CD14-positive monocyte (primary cell): ENCODE measurements around the gene RALGAPA2. TPM values are rescaled to one million over a fixed set of nuclear protein-coding genes. Genes with fewer than 3 reads are reported as not detected.

Source experiments
- DNase-seq, 3 donors: peaks; one replicate each; pipeline ENCODE4 v3.0.0-alpha.2; 2011 to 2022
- H2AFZ ChIP-seq: 2 replicates; pipeline ENCODE4 v1.6.0; 2012; ENCODE audit warnings: mild to moderate bottlenecking, low read depth, low read length, inconsistent platforms; ENCODE audit not compliant: insufficient read depth, poor library complexity, severe bottlenecking
- H3K27ac ChIP-seq, 2 donors: 1 replicate in 1 of 2; 2 replicates in 1 of 2; pipeline ENCODE4 v1.5.1; 2012 to 2013; ENCODE audit warnings: low read length in 2 of 2, control low read depth in 1 of 2, inconsistent platforms in 1 of 2, low read depth in 1 of 2, mild to moderate bottlenecking in 1 of 2
- H3K27me3 ChIP-seq, 2 donors: one replicate each; pipeline versions ENCODE4 v1.6.0 to v1.6.1; 2011 to 2013; ENCODE audit warnings: low read length in 2 of 2; ENCODE audit not compliant: control insufficient read depth in 2 of 2, insufficient read depth in 2 of 2
- H3K36me3 ChIP-seq, 2 donors: replicated peaks in 1 of 2; 1 replicate in 1 of 2; 2 replicates in 1 of 2; pipeline versions ENCODE4 v1.5.1 to v1.6.1; 2012 to 2013; ENCODE audit warnings: low read length in 2 of 2, control low read depth in 1 of 2, inconsistent platforms in 1 of 2, mild to moderate bottlenecking in 1 of 2; ENCODE audit not compliant: insufficient read depth in 2 of 2, control insufficient read depth in 1 of 2
- H3K4me1 ChIP-seq, 2 donors: 1 replicate in 1 of 2; 2 replicates in 1 of 2; pipeline versions ENCODE4 v1.5.1 to v1.6.1; 2012 to 2013; ENCODE audit warnings: low read length in 2 of 2, control low read depth in 1 of 2, inconsistent platforms in 1 of 2, mild to moderate bottlenecking in 1 of 2, moderate library complexity in 1 of 2; ENCODE audit not compliant: insufficient read depth in 2 of 2, control insufficient read depth in 1 of 2
- H3K4me2 ChIP-seq: replicated peaks from 2 replicates; pipeline ENCODE3; 2012; ENCODE audit warnings: low read length, moderate library complexity, mild to moderate bottlenecking; ENCODE audit not compliant: poor library complexity, severe bottlenecking; ENCODE audit errors: extremely low read depth
- H3K4me3 ChIP-seq, 3 experiments: fragments of 200-600 bp in 1 of 3; sonication (generic) in 1 of 3; replicated peaks in 1 of 3; 1 replicate in 2 of 3; 2 replicates in 1 of 3; pipeline ENCODE4 v1.5.1; 2011 to 2013; ENCODE audit warnings: low read length in 3 of 3, mild to moderate bottlenecking in 3 of 3, control low read depth in 2 of 3, low read depth in 2 of 3, inconsistent platforms in 1 of 3, moderate library complexity in 1 of 3
- H3K79me2 ChIP-seq: 2 replicates; pipeline ENCODE4 v1.6.0; 2012; ENCODE audit warnings: mild to moderate bottlenecking, control low read depth, inconsistent platforms, low read length, moderate library complexity; ENCODE audit not compliant: insufficient read depth
- H3K9ac ChIP-seq: 2 replicates; pipeline ENCODE4 v1.6.0; 2017; ENCODE audit warnings: low read length, mild to moderate bottlenecking; ENCODE audit not compliant: insufficient read depth, poor library complexity, severe bottlenecking
- H3K9me3 ChIP-seq, 2 donors: replicated peaks in 1 of 2; 1 replicate in 1 of 2; 2 replicates in 1 of 2; pipeline versions ENCODE4 v1.5.1 to v1.6.1; 2012 to 2013; ENCODE audit warnings: low read length in 2 of 2, control low read depth in 1 of 2; ENCODE audit not compliant: control insufficient read depth in 1 of 2, insufficient read depth in 1 of 2
- H4K20me1 ChIP-seq: 2 replicates; pipeline ENCODE4 v1.6.0; 2012; ENCODE audit warnings: mild to moderate bottlenecking, low read length, control low read depth, moderate library complexity; ENCODE audit not compliant: insufficient read depth
- H3K27ac Mint-ChIP-seq, 7 donors: one replicate each; pipeline ENCODE4 v1.8.0; 2020; ENCODE audit warnings: mild to moderate bottlenecking in 7 of 7, mixed read lengths in 7 of 7, moderate library complexity in 6 of 7, inconsistent platforms in 2 of 7
- H3K27me3 Mint-ChIP-seq, 3 donors: one replicate each; pipeline ENCODE4 v1.8.0; 2021 to 2022; ENCODE audit warnings: low read depth in 3 of 3, mild to moderate bottlenecking in 3 of 3, mixed read lengths in 3 of 3, moderate library complexity in 3 of 3, inconsistent platforms in 1 of 3
- H3K36me3 Mint-ChIP-seq, 2 donors: one replicate each; pipeline ENCODE4 v1.8.0; 2020; ENCODE audit warnings: mixed read lengths in 2 of 2, inconsistent platforms in 1 of 2, mild to moderate bottlenecking in 1 of 2
- H3K4me1 Mint-ChIP-seq: one replicate; pipeline ENCODE4 v1.8.0; 2020; ENCODE audit warnings: mild to moderate bottlenecking, mixed read lengths
- H3K4me3 Mint-ChIP-seq, 2 donors: one replicate each; pipeline ENCODE4 v1.8.0; 2020; ENCODE audit warnings: mild to moderate bottlenecking in 2 of 2, mixed read lengths in 2 of 2, moderate library complexity in 1 of 2
- H3K9me3 Mint-ChIP-seq, 7 donors: one replicate each; pipeline ENCODE4 v1.8.0; 2020 to 2022; ENCODE audit warnings: mixed read lengths in 7 of 7, mild to moderate bottlenecking in 6 of 7, moderate library complexity in 6 of 7, inconsistent platforms in 2 of 7
- WGBS: methylation state at CpG from one replicate; pipeline ENCODE4 v1.1.5; 2013; ENCODE audit warnings: missing lambda C conversion rate; ENCODE audit not compliant: insufficient coverage; 5-methylcytosine and 5-hydroxymethylcytosine counted together
- intact Hi-C, 2 donors: fragments of 100-400 bp; cut with micrococcal nuclease; formaldehyde crosslinking; loops; one replicate each; pipeline versions ENCODE4 v1.15.0 to v1.15.1; 2023
- polyA plus RNA-seq, 3 donors: library from polyadenylated mRNA; depleted of rRNA in 1 of 3; unstranded in 2 of 3; stranded (reverse) in 1 of 3; fragments of 300-500 nt in 2 of 3; fragments of >200 nt in 1 of 3; fragmentation: Illumina TruSeq in 2 of 3; gene quantifications; 1 replicate in 2 of 3; 2 replicates in 1 of 3; pipeline ENCODE4 v1.2.3, GENCODE V29; 2012 to 2021
- TF ChIP-seq, protein P1 (sequence below): fragments of 200-600 bp; IDR thresholded peaks from one replicate; pipeline ENCODE4 v1.8.0; 2022; ENCODE audit warnings: antibody characterized with exemption, mild to moderate bottlenecking

The RALGAPA2 gene
- polyA plus RNA-seq, 3 donors, result 6.2 to 13.0 (median 8.9) TPM

DNA sequence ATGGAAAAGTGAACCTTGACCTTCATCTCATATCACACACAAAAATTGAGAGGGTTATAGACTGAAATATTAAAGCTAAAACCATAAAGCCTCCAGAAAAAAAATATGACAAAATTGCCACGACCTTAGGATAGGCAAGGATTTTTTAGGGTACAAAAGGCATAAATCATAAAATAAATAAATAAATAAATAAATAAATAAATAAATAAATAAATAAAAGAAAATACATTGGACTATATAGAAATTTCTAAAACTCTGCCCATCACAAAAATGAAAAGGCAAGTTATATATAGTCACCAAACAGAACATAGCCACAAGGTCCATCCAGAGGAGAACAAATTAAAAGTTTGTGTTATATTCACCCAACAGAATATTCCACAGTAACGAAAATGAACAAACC is 235.9 kb downstream of the RALGAPA2 start:
- peaks cover 4% of the 10 kb centered on the region for H3K4me1 Mint-ChIP-seq
- no peak overlapping the region for H3K27ac ChIP-seq
- no peak for DNase-seq
- TF ChIP-seq, protein P1, sequence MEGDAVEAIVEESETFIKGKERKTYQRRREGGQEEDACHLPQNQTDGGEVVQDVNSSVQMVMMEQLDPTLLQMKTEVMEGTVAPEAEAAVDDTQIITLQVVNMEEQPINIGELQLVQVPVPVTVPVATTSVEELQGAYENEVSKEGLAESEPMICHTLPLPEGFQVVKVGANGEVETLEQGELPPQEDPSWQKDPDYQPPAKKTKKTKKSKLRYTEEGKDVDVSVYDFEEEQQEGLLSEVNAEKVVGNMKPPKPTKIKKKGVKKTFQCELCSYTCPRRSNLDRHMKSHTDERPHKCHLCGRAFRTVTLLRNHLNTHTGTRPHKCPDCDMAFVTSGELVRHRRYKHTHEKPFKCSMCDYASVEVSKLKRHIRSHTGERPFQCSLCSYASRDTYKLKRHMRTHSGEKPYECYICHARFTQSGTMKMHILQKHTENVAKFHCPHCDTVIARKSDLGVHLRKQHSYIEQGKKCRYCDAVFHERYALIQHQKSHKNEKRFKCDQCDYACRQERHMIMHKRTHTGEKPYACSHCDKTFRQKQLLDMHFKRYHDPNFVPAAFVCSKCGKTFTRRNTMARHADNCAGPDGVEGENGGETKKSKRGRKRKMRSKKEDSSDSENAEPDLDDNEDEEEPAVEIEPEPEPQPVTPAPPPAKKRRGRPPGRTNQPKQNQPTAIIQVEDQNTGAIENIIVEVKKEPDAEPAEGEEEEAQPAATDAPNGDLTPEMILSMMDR, result no peak
- peaks cover 0 to 2% (median 0%) of the 10 kb centered on the region in 3 donors for H3K27me3 Mint-ChIP-seq
- no peak overlapping the region for H3K4me3 ChIP-seq
- H3K4me1 ChIP-seq, result no peaks in the 10 kb centered on the region
- H3K79me2 ChIP-seq, result no peaks in the 10 kb centered on the region
- no peak overlapping the region for H2AFZ ChIP-seq
- H3K4me3 Mint-ChIP-seq, result no peak overlapping the region
- H3K9me3 Mint-ChIP-seq, result no peaks in the 10 kb centered on the region
- no peaks in the 10 kb centered on the region for H3K9me3 ChIP-seq
- H3K27ac Mint-ChIP-seq, result no peak overlapping the region
- H3K4me2 ChIP-seq, result no peak overlapping the region
- no peaks in the 10 kb centered on the region for H4K20me1 ChIP-seq
- no peak overlapping the region for H3K9ac ChIP-seq
- no peaks in the 10 kb centered on the region for H3K27me3 ChIP-seq
- H3K36me3 Mint-ChIP-seq, result peaks cover 46 to 76% of the 10 kb centered on the region in 2 donors
- WGBS, result no CpG with 5 or more reads among the region's 2 CpGs
- H3K36me3 ChIP-seq, result peaks cover 20 to 51% of the 10 kb centered on the region in 2 donors
- intact Hi-C loops, result no loop called here

DNA sequence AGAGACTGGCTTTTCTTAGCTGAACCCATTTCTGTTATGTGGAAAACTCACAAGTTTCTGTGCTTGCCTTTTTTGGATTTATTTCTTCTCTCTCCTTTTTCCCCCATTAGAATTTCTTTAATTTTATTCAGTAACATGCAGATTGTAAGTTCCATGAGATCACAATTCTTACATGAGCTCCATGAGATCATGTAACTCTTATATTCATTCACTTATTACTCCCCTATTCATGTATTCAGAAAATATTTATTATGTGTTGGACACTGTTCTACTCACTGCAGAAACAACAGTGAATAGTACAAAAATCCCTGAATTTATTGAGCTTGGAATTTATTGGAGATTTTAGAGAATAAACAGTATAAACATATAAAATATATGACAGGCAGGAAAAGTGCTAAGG is 238.8 kb downstream of the RALGAPA2 start:
- no peak overlapping the region for H3K4me3 Mint-ChIP-seq
- H3K27ac Mint-ChIP-seq, result no peak overlapping the region
- H3K27me3 Mint-ChIP-seq, result peaks cover 0 to 2% (median 0%) of the 10 kb centered on the region in 3 donors
- no peak overlapping the region for H3K4me3 ChIP-seq
- H3K4me2 ChIP-seq, result no peak overlapping the region
- no peaks in the 10 kb centered on the region for H3K79me2 ChIP-seq
- no peaks in the 10 kb centered on the region for H4K20me1 ChIP-seq
- no peaks in the 10 kb centered on the region for H3K9me3 ChIP-seq
- H3K4me1 ChIP-seq, result no peaks in the 10 kb centered on the region
- H3K36me3 Mint-ChIP-seq, result peaks cover 53 to 68% of the 10 kb centered on the region in 2 donors
- peaks cover 28 to 60% of the 10 kb centered on the region in 2 donors for H3K36me3 ChIP-seq
- H3K4me1 Mint-ChIP-seq, result peaks cover 2% of the 10 kb centered on the region
- no peak overlapping the region for H3K9ac ChIP-seq
- intact Hi-C loops, result no loop called here
- H2AFZ ChIP-seq, result no peak overlapping the region
- H3K9me3 Mint-ChIP-seq, result no peaks in the 10 kb centered on the region
- no peak for DNase-seq
- no peaks in the 10 kb centered on the region for H3K27me3 ChIP-seq
- TF ChIP-seq, protein P1, result no peak
- H3K27ac ChIP-seq, result no peak overlapping the region
